T-helper 2 cell treated with Interferon-gamma antibody and Interleukin-4, amounts not matched to agents 5 μg/mL and 100 μg/mL, for 36 hours (primary cell): ENCODE results near the gene ATP2B3.

Experiments used
- DNase-seq: peaks from one replicate; pipeline ENCODE4 v3.0.0; 2021; ENCODE audit warnings: low spot score
- H3K27ac Mint-ChIP-seq: one replicate; pipeline ENCODE4 v1.8.0; 2021; ENCODE audit warnings: mild to moderate bottlenecking, mixed read lengths
- H3K27me3 Mint-ChIP-seq: one replicate; pipeline ENCODE4 v1.8.0; 2021; ENCODE audit warnings: low read depth, mixed read lengths
- H3K36me3 Mint-ChIP-seq: one replicate; pipeline ENCODE4 v1.8.0; 2021; ENCODE audit warnings: low read depth, mixed read lengths
- H3K4me1 Mint-ChIP-seq: one replicate; pipeline ENCODE4 v1.8.0; 2021; ENCODE audit warnings: low read depth, mixed read lengths
- H3K4me3 Mint-ChIP-seq: one replicate; pipeline ENCODE4 v1.8.0; 2022; ENCODE audit warnings: mild to moderate bottlenecking, moderate library complexity, mixed read lengths
- H3K9me3 Mint-ChIP-seq: one replicate; pipeline ENCODE4 v1.8.0; 2021; ENCODE audit warnings: mixed read lengths

ATP2B3 gene

DNA sequence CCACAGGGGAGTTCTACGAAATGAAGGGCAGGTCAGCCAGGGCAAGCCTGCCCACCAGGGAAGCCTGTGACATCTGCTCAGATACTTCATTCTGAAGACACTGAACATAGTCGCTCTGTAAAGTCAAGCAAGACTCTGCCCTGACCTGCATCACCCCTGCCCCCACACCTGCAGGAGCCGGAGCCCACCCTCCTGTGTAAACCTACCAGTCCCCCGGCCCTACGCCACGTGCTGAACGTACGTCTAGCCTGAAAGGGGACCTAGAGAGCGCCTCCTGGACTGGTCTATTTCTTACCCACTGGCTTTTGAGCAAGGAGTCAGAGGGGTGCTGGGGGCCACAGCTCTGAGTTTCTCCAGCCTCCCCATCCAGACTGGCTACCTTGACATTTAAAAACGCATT is 69.9 kb downstream of the ATP2B3 start:
- Mint-ChIP-seq H3K9me3 (no peaks in the 10 kb centered on the region), H3K27me3 (peaks cover 3% of the 10 kb centered on the region), H3K36me3 (peaks cover 15% of the 10 kb centered on the region), H3K4me1 (peaks cover 15% of the 10 kb centered on the region), H3K27ac (no peak overlapping the region), H3K4me3 (no peak overlapping the region)
- no peak for DNase-seq

DNA sequence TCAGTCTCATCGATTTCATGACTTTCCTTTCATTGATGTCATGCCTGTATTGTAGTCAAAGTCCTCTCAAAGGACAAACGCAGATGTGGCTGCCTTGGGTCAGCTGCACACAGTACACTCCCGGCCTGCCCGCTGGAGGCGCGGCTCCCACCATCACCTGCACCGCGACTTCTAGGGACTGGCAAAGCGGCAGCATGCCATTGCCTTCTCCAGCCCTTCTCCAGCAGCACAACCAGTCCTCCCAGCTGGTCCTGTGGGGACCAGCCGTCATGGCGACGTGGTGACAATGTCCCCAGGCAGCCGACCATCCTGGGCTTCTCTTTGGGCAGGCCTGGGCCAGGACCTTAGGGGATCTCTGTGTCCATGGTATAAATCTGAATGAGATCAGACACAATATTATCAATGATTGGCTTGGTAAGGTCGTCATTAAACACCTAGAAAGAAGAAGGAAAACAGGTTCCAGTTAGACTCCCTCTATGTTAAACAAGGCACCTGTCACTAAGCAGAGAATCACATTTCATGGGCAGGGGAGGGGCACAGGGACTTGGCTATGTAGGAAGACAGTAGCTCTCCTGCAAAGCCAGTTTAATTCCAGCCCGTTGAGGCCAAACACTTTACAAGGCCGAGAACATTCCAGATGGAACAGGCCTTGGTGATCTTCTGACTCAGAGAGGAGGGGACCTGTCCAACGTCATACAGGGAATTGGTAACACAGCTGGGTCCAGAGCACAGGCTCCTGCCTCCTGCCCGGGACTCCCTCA is 70.8 kb downstream of the ATP2B3 start:
- Mint-ChIP-seq H3K36me3 (peaks cover 15% of the 10 kb centered on the region), H3K4me3 (no peak overlapping the region), H3K4me1 (peaks cover 7% of the 10 kb centered on the region), H3K27ac (no peak overlapping the region), H3K9me3 (no peaks in the 10 kb centered on the region), H3K27me3 (no peaks in the 10 kb centered on the region)
- no peak for DNase-seq

DNA sequence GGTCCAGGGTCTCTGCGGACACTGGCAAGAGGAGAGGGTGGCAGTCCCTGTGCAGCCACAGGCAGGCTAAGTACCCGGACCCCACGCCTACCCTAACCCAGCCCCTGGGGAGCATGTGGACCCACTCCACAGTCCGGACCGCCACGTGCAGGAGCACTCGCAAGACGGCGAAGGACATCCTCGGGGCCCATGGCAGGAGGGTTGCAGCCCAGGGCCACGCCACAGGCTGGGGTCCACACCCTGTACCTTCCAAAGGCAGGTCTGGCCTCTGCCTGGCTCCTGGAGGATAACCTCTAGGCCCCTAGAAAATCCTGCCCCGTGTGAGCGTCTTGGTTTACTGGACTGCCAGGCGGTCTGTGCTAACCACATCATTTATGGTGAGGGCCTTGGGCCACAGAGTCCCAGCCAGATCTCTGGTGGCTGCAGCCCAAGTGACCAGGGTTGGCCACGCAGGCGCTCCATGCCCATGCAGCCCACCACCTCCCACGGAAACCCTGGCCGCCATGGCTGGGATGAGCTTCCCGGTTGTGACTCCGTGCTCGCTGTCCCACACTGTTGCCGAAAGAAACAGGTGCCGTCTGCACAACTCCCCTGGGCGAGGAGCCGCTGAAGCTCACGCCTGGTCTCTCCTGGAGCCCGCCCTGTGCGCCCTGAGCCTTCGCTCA is 71.5 kb downstream of the ATP2B3 start:
- Mint-ChIP-seq H3K4me3 (no peak overlapping the region), H3K27ac (no peak overlapping the region), H3K36me3 (peaks cover 13% of the 10 kb centered on the region), H3K4me1 (peaks cover under 1% of the 10 kb centered on the region), H3K9me3 (no peaks in the 10 kb centered on the region), H3K27me3 (no peaks in the 10 kb centered on the region)
- DNase-seq: no peak

DNA sequence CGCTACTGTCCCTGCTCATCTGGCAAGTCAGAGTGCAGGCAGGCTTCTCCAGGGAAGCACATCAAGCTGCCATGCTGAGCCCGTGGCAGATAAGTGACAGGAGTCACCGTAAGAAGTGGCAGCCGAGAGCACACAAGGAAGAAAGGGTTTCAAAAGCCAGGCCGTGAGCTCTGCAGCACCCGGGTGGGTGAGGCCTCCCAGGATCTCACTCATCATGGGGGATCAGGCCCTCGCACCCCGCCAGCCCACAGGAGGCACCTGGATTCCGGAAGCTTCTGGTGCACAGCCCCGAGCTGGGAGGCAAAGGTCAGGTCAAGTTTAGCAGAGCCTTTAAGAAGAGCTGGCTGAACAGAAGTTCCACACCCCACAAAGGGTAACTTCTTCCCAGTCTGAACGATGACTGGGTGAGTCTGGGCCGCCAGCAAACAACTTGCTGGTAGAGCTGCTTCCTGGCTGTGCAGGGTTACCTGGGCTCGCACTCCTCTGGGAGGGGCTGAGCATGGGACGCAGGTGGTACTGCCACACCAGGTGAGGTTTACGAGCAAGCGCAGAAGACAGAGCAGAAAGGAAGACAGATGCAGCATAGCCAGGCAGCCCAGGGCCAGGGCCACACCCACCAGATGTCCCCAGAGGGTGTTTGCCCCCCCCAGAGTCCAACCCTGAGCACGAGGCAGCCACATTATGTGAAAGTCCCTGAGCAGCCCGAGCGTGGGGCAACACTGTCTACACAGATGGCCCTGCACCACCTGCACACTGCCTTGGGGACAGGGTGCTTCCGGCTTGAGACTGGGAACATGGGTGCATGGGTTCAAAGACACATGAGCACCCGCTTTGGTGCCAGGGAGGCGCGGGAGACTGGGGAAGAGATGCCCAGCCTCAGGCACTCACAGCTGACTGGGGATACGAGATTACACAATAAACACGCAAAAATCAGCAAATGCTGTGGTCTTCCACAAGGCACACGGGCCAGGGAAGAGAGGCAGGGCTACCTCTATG is 73.8 kb downstream of the ATP2B3 start:
- no peaks in the 10 kb centered on the region for H3K9me3 Mint-ChIP-seq
- no peak overlapping the region for H3K4me3 Mint-ChIP-seq
- no peak for DNase-seq
- no peaks in the 10 kb centered on the region for H3K4me1 Mint-ChIP-seq
- no peaks in the 10 kb centered on the region for H3K27me3 Mint-ChIP-seq
- H3K27ac Mint-ChIP-seq: no peak overlapping the region
- peaks cover 17% of the 10 kb centered on the region for H3K36me3 Mint-ChIP-seq

DNA sequence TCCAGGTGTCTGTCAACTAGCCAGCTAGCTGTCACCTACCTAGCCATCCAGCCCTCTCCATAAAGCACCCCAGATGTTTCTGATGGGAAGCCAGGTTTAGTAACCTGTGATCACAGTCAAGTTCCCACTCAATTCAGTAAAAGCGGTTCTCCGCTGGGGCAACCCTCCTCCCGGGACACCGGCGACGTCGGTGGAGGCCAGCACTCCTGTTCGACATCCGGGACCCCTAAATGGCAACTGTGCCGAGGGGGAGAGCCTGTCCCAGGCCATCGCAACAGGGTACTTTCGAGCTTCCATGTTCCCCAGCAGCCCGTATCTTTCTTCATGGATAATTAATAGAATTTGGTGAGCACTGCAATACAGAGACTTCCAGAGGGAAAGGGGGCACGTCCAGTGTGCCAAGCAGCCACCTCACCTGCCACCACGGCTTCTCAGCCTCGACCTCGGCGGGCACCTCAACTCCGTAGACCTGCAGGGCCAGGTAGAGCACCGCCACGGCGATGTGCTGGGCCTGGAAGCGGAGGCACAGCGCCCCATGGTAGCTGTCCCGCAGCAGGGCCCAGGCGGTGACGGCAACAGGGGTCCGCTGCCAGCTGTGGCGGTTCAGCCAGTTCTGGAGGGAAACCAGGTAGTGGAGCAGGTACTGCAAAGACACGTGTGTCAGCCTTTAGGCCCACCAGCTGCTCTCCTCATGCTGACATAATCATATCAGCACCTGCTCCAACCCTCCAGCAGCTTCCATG is 74.8 kb downstream of the ATP2B3 start:
- no peak overlapping the region for H3K27ac Mint-ChIP-seq
- H3K27me3 Mint-ChIP-seq: no peaks in the 10 kb centered on the region
- no peaks in the 10 kb centered on the region for H3K9me3 Mint-ChIP-seq
- no peak for DNase-seq
- H3K36me3 Mint-ChIP-seq: peaks cover 13% of the 10 kb centered on the region
- H3K4me3 Mint-ChIP-seq: no peak overlapping the region
- peaks cover 8% of the 10 kb centered on the region for H3K4me1 Mint-ChIP-seq

DNA sequence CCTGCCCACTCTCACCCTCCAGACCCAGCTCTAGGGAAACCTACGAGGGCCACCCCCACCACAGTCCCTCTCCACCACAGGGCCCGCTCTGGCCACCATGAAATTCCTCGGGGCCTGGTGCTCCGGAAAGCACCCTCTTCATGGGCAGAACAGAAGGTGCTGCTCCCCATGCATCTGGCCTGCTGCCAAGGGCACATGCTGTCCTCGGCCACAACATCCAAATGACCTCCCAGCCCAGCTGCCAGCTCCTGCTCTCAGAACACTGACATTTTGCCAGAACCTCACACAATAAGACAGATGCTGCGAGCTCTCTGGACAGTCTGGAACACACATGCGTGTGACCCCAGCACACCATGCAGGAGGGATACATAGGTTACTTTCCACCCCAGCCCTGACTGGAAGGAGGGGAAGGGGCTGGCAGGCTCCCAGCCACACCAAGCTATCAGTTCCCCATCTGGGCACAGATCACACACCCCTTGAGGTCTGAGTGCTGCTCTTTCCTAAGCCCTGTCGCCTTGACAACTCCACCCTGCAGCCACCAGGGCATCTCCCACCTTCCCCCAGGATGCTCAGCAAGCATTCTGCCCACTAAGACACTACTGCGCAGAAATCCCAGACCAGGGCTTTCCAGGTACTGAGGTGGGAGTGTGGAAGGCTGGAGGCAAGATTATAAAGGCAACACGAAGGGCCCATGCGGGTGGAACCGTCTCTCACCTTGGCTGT is 75.7 kb downstream of the ATP2B3 start:
- H3K36me3 Mint-ChIP-seq: peaks cover 11% of the 10 kb centered on the region
- H3K27ac Mint-ChIP-seq: no peak overlapping the region
- DNase-seq: no peak
- H3K27me3 Mint-ChIP-seq: no peaks in the 10 kb centered on the region
- H3K4me1 Mint-ChIP-seq: peaks cover 17% of the 10 kb centered on the region
- no peaks in the 10 kb centered on the region for H3K9me3 Mint-ChIP-seq
- no peak overlapping the region for H3K4me3 Mint-ChIP-seq

DNA sequence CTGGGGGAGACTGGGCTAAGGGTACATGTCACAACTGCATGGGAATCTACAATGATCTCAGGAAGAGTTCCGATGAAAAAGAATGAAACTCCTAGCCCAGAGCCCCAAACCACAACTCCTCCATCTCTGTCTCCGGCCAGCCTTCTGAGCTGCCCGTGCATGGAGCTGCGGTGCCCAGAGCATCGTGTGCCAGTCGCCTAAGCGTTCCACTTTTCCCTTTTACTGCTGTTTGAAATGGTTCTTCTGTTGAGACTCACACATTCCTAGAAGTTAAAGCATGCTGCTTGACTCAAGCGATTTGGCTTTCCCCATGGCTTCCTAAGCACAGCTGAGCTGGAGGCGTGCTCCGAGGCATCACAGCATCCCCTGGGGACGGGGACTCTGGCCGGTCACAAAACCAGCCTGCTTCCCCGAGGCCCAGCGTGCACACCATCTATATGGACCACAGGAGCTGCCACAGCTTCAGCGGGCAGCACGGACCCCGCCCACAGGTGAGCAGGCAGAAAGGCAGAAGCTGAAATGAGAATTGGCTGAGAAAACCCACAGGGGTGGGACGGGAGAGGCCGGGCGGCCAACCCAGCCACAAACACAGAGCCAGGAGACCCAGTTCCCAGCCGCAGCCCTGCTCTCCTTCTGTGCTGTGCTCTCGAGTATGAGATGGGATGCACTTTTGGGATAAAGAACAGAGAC is 76.5 kb downstream of the ATP2B3 start:
- H3K4me3 Mint-ChIP-seq: no peak overlapping the region
- DNase-seq: no peak
- no peak overlapping the region for H3K27ac Mint-ChIP-seq
- H3K36me3 Mint-ChIP-seq: peaks cover 7% of the 10 kb centered on the region
- no peaks in the 10 kb centered on the region for H3K27me3 Mint-ChIP-seq
- peaks cover 19% of the 10 kb centered on the region for H3K4me1 Mint-ChIP-seq
- H3K9me3 Mint-ChIP-seq: no peaks in the 10 kb centered on the region

DNA sequence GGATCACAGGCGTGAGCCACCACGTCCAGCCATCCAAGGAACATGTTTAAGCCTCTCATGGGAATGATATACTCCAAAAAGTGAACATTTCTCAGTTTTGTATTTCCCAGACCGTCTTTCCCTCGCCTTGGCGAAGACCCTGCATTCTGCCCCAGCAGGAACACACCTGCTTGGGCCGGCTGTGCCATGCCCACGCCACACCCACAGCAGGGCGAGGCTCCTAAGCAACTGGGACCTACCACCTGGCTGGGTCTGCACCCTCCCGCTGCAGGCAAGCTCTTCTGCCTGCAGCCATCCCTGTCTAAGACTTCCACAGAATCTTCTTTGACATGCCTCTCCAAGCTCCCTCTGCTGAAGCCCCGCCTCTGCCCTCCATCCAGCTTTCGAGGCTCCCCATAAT is 77.9 kb downstream of the ATP2B3 start:
- no peaks in the 10 kb centered on the region for H3K9me3 Mint-ChIP-seq
- H3K36me3 Mint-ChIP-seq: peaks cover 7% of the 10 kb centered on the region
- no peak for DNase-seq
- no peak overlapping the region for H3K4me3 Mint-ChIP-seq
- H3K27me3 Mint-ChIP-seq: no peaks in the 10 kb centered on the region
- H3K27ac Mint-ChIP-seq: no peak overlapping the region
- peaks cover 25% of the 10 kb centered on the region for H3K4me1 Mint-ChIP-seq

DNA sequence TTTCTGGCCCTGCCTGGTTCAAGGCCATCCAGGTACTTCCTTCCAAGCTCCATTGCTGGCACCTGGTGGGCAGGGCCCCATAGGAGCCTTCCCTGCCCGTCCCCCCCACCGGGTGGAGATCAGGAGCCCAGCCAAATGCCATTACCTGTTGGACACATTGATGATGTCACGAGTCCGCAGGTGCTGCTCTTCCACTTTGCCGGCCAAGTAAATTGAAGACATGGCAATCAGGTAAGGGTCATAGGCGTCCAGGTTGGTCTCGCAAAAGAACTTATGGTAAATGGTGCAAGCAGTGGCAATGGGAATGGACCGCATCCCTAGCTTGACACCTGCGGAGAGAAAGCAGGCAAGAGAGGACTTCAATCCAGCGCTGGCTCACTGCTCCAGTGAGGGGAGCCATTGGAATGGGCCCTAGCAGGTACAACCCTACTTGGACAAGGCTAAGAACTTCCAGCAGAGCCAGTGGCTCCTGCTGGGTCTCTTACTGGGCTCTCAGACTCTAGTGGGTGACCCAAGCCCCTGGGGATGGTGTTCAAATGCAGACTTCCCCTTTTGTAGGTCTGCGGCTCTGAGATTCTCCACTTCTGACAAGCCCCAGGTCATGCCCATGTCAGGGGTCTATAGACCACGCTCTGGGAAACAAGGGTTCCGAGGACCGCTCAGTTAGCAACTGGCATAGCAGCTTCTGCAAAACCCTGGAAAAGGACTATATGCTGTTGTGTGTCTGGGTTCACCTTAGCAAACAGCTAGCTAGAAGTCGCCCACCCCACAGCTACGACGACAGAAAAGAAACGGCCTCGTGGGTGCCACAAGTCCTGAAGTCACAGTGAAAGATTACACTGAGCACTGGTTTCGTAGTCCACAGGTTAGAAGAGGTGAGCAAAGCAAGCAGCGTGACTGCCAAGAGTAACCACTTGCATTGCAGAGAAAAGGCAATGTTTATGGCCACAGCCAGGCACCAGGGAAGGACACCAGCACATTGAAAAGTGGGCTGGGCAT is 78.7 kb downstream of the ATP2B3 start:
- Mint-ChIP-seq H3K9me3 (no peaks in the 10 kb centered on the region), H3K36me3 (peaks cover 7% of the 10 kb centered on the region), H3K27me3 (no peaks in the 10 kb centered on the region), H3K27ac (no peak overlapping the region), H3K4me3 (no peak overlapping the region), H3K4me1 (peaks cover 31% of the 10 kb centered on the region)
- DNase-seq: no peak

DNA sequence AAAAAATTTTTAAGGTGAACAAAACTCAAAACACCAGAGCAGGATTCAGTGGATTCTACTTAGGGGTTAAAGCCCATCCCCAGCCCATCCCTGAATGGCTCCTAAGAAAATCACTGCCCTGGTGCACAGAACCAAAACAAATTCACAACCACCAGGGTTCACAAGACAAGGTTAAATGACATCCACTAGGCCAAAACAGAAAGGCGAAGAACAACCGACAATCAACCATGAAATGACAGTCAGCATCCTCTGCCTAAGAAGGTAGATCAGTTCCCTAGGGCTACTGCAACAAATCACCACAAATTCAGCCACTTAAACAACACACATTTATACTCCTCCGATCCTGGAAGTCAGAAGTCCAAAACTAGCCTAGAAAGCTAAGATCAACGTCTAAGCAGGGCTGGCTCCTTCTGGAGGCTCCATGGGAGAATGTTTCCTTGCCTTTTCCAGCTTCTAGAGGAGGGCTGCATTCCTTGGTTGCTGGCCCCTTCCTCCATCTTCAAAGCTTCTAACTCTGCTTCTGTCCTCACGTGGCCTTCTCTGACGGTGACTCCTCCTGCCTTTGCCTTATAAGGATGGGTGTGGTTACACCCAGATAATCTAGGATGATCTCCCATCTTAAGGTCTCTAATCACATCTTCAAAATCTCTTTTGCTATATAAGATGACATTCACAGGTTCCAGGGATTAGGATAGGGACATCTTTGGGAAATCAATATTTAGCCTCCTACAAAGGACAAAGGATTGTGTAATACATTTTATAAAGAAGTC is 79.7 kb downstream of the ATP2B3 start:
- H3K9me3 Mint-ChIP-seq: no peaks in the 10 kb centered on the region
- H3K36me3 Mint-ChIP-seq: peaks cover 5% of the 10 kb centered on the region
- H3K27ac Mint-ChIP-seq: no peak overlapping the region
- H3K27me3 Mint-ChIP-seq: no peaks in the 10 kb centered on the region
- no peak for DNase-seq
- peaks cover 34% of the 10 kb centered on the region for H3K4me1 Mint-ChIP-seq
- H3K4me3 Mint-ChIP-seq: peak overlapping the region; percentile 89

DNA sequence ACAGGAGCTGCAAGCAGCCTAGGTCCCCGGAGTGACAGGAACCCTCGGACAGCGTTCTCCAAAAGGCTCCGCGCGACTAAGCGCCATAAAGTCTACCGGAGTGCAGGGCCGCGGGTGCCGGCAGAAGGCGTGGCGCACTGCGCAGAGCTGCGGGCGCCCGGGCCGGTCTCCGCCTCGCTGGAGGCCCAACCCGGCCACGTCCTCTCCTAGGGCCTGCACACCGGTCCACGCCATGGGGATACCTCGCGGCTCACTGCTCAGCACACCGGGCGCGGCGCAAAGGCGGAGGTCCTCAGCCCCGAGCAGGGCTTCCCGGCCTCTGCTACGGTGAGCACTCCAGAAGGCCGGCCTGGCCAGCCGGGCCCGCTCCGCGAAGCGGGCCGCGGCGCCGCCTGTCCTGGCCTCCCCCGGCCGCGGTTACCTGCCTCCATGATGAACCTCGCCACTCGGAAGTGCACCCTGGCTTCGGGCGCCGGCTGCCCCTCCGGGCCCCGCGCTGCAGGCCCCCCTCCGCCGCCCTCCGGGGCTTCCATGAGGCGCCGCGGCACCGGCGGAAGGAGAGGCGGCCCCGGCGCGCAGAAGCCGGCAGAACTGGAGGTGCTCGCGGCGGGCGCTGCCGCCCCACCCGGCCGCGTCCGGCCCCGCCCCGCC is 81.2 kb downstream of the ATP2B3 start, which contains the start of gene CCNQ:
Gene CCNQ, minus strand, starts transcription at position 599 of the 651 bp plus-strand sequence. Its CDS starts 66 bp downstream, at position 533.
- peak within 1 kb of the TSS; percentile 89 for H3K4me3 Mint-ChIP-seq
- H3K9me3 Mint-ChIP-seq: no peaks in the 10 kb centered on the region
- no peaks in the 10 kb centered on the region for H3K27me3 Mint-ChIP-seq
- peaks cover 34% of the 10 kb centered on the region for H3K4me1 Mint-ChIP-seq
- peak within 1 kb of the TSS; percentile 75 for H3K27ac Mint-ChIP-seq
- DNase-seq: peak; percentile 19
- H3K36me3 Mint-ChIP-seq: peaks cover 5% of the 10 kb centered on the region
